GM12878 (cell line): ENCODE measurements around the gene NUP214. TPM values are rescaled to one million over a fixed set of nuclear protein-coding genes. Genes with fewer than 3 reads are reported as not detected.

Source experiments
- ATAC-seq: fragments of 200-7000 bp; cut with Tn5 transposase; 3 replicates; pipeline ENCODE4 v1.9.1; 2020; ENCODE audit warnings: mild to moderate bottlenecking, moderate library complexity
- BruUV-seq: library from RNA; stranded (reverse); fragments of 400-500 nt; replicated peaks from 2 replicates; lab custom pipeline; 2021; lab: Mats Ljungman, UMichigan
- CTCF ChIA-PET: fragments of 300-600 bp; sonication (Branson Sonifier 250); formaldehyde crosslinking; extraction: SDS; loops from one replicate; lab custom pipeline; 2021; ENCODE audit warnings: inconsistent platforms; lab: Yijun Ruan, JAX
- POLR2A ChIA-PET: fragments of 350-600 bp; formaldehyde crosslinking; extraction: SDS; loops from one replicate; lab custom pipeline; 2021; ENCODE audit warnings: inconsistent platforms; lab: Charles Lee
- RAD21 ChIA-PET: fragments of 300-600 bp; sonication (Branson Sonifier 250); formaldehyde crosslinking; loops from one replicate; lab custom pipeline; 2023; ENCODE audit warnings: antibody characterized with exemption; ENCODE audit not compliant: unreplicated experiment; lab: Charles Lee
- SMC1A ChIA-PET: fragments of 300-600 bp; sonication (Branson Sonifier 250); formaldehyde crosslinking; loops from one replicate; lab custom pipeline; 2023; ENCODE audit not compliant: unreplicated experiment, uncharacterized antibody; lab: Charles Lee
- DNase-seq: peaks from one replicate; pipeline ENCODE4 v3.0.0-alpha.2; 2011; ENCODE audit warnings: low read depth, low spot score
- FAIRE-seq: peaks from 3 replicates; lab custom pipeline; 2011; peaks lifted over from hg19 to GRCh38; lab: Jason Lieb, UNC
- H2AFZ ChIP-seq: 2 replicates; pipeline ENCODE4 v1.6.0; 2011; ENCODE audit warnings: low read depth, low read length, control low read depth; ENCODE audit not compliant: control insufficient read depth
- H3K27ac ChIP-seq: 2 replicates; pipeline ENCODE4 v1.5.1; 2011; ENCODE audit warnings: control low read depth; ENCODE audit not compliant: control insufficient read depth, insufficient read depth
- H3K27me3 ChIP-seq, 2 experiments: replicated peaks in 1 of 2; 2 replicates each; pipeline versions ENCODE4 v1.6.0 to v1.6.1; 2011; ENCODE audit warnings: low read length in 1 of 2; ENCODE audit not compliant: control insufficient read depth in 2 of 2, insufficient read depth in 2 of 2
- H3K36me3 ChIP-seq, 2 experiments: 2 replicates each; pipeline ENCODE4 v1.5.1; 2011; ENCODE audit warnings: low read length in 1 of 2; ENCODE audit not compliant: control insufficient read depth in 2 of 2, insufficient read depth in 2 of 2
- H3K4me1 ChIP-seq: 2 replicates; pipeline ENCODE4 v1.6.1; 2011; ENCODE audit warnings: mild to moderate bottlenecking, low read length, moderate library complexity, mixed read lengths; ENCODE audit not compliant: control insufficient read depth, insufficient read depth
- H3K4me2 ChIP-seq: 2 replicates; pipeline ENCODE4 v1.6.0; 2011; ENCODE audit warnings: control low read depth; ENCODE audit not compliant: control insufficient read depth, insufficient read depth
- H3K4me3 ChIP-seq: fragments of 200-600 bp; sonication (generic); 2 replicates; pipeline ENCODE4 v1.5.1; 2016
- H3K79me2 ChIP-seq: 2 replicates; pipeline ENCODE4 v1.6.0; 2011; ENCODE audit warnings: low read length; ENCODE audit not compliant: control insufficient read depth, insufficient read depth
- H3K9ac ChIP-seq: 2 replicates; pipeline ENCODE4 v1.8.0; 2011; ENCODE audit warnings: low read length, control low read depth, mixed read lengths; ENCODE audit not compliant: control insufficient read depth, insufficient read depth
- H3K9me3 ChIP-seq: replicated peaks from 3 replicates; pipeline ENCODE4 v1.5.1; 2011; ENCODE audit warnings: mild to moderate bottlenecking, low read length; ENCODE audit not compliant: control insufficient read depth, insufficient read depth
- H4K20me1 ChIP-seq: 2 replicates; pipeline ENCODE4 v1.6.0; 2011; ENCODE audit not compliant: control insufficient read depth, insufficient read depth
- ASH2L ChIP-seq: fragments of 300-600, 200-600 bp; sonication (generic); IDR thresholded peaks from 2 replicates; pipeline ENCODE4 v1.6.1; 2017; ENCODE audit warnings: low read depth, mild to moderate bottlenecking, borderline replicate concordance
- BRCA1 ChIP-seq: IDR thresholded peaks from 2 replicates; pipeline ENCODE4 v1.6.1; 2011; ENCODE audit warnings: low read depth, low read length, improper control_type of control experiment
- EED ChIP-seq: sonication (generic); IDR thresholded peaks from 2 replicates; pipeline ENCODE4 v1.6.1; 2016; ENCODE audit warnings: antibody characterized with exemption, low read depth
- NFYB ChIP-seq: IDR thresholded peaks from 2 replicates; pipeline ENCODE4 v1.6.1; 2011; ENCODE audit warnings: low read depth, mild to moderate bottlenecking, low read length, improper control_type of control experiment, moderate library complexity; ENCODE audit not compliant: insufficient read depth
- POLR2AphosphoS5 ChIP-seq: IDR thresholded peaks from 2 replicates; pipeline ENCODE4 v1.6.1; 2011; ENCODE audit warnings: mild to moderate bottlenecking, low read length, inconsistent platforms
- RAD21 ChIP-seq: IDR thresholded peaks from 2 replicates; pipeline ENCODE4 v1.6.1; 2011; ENCODE audit warnings: mild to moderate bottlenecking, low read depth, low read length, moderate library complexity; ENCODE audit not compliant: insufficient read depth
- RFX5 ChIP-seq: IDR thresholded peaks from 2 replicates; pipeline ENCODE4 v1.6.1; 2011; ENCODE audit warnings: low read depth, low read length, improper control_type of control experiment
- SMAD1 ChIP-seq: fragments of 450-650 bp; IDR thresholded peaks from 2 replicates; pipeline ENCODE4 v1.6.1; 2018; ENCODE audit warnings: mild to moderate bottlenecking, low read depth; ENCODE audit not compliant: partially characterized antibody
- TCF3 ChIP-seq: IDR thresholded peaks from 2 replicates; pipeline ENCODE4 v1.6.1; 2012; ENCODE audit warnings: low read depth, mild to moderate bottlenecking, low read length, borderline replicate concordance; ENCODE audit not compliant: insufficient read depth
- ZNF622 ChIP-seq: fragments of 450-650 bp; IDR thresholded peaks from 2 replicates; pipeline ENCODE4 v1.6.1; 2017; ENCODE audit warnings: mild to moderate bottlenecking, inconsistent platforms
- WGBS: methylation state at CpG from one replicate; pipeline ENCODE4 v1.1.6; 2016; ENCODE audit warnings: low lambda C conversion rate; ENCODE audit not compliant: insufficient replicate concordance, insufficient coverage; ENCODE audit errors: missing lambda C conversion rate; 5-methylcytosine and 5-hydroxymethylcytosine counted together
- in situ Hi-C: fragments of 300-500 bp; cut with MboI; formaldehyde crosslinking; loops from 9 replicates; pipeline ENCODE4 v1.14.3; 2018; ENCODE audit warnings: mixed read lengths
- intact Hi-C: fragments of 100-400 bp; cut with micrococcal nuclease; formaldehyde crosslinking; loops from one replicate; pipeline ENCODE4 v1.14.2; 2022; ENCODE audit not compliant: unreplicated experiment
- polyA plus RNA-seq, 11 experiments: library from polyadenylated mRNA; depleted of rRNA in 4 of 11; unstranded in 6 of 11; stranded (reverse) in 5 of 11; fragments of >200 nt; fragmentation: Nextera tagmentation in 4 of 11; fragmentation: Illumina TruSeq in 1 of 11; extraction: Ambion mirVana in 4 of 11; extraction: Trizol in 1 of 11; gene quantifications; 1 replicate in 1 of 11; 2 replicates in 10 of 11; pipeline versions ENCODE4 v1.2.1 to v1.2.3, GENCODE V29; 2011 to 2016; ENCODE audit warnings: inconsistent platforms in 2 of 11, missing spikeins in 2 of 11, low read depth in 1 of 11
- total RNA-seq, 4 experiments: library from RNA; depleted of rRNA in 3 of 4; stranded (reverse); fragments of >200 nt in 3 of 4; fragmentation: Illumina TruSeq in 1 of 4; extraction: Trizol in 1 of 4; gene quantifications; 2 replicates each; pipeline versions ENCODE4 v1.2.1 to v1.2.3, GENCODE V29; 2013 to 2021
- TF ChIP-seq, protein P1 (sequence below): fragments of 450-650 bp; IDR thresholded peaks from 2 replicates; pipeline ENCODE4 v1.6.1; 2017; ENCODE audit warnings: mild to moderate bottlenecking, moderate library complexity
- TF ChIP-seq, protein P2 (sequence below): fragments of 450-650 bp; IDR thresholded peaks from 2 replicates; pipeline ENCODE4 v1.6.1; 2017; ENCODE audit warnings: mild to moderate bottlenecking, moderate library complexity
- TF ChIP-seq, protein P3 (sequence below): IDR thresholded peaks from 2 replicates; pipeline ENCODE4 v1.6.1; 2012; ENCODE audit warnings: low read depth, low read length, improper control_type of control experiment
- TF ChIP-seq, protein P4 (sequence below): IDR thresholded peaks from 2 replicates; pipeline ENCODE4 v1.6.1; 2011; ENCODE audit warnings: low read depth, mild to moderate bottlenecking, low read length, moderate library complexity, borderline replicate concordance; ENCODE audit errors: extremely low read depth

Gene NUP214
- total and polyA plus RNA-seq, 10 of the 15 experiments (the other 5 are each of a cell fraction or from before 2014, with no cell fraction given) = 11.7 to 53.8 (median 17.6) TPM

DNA sequence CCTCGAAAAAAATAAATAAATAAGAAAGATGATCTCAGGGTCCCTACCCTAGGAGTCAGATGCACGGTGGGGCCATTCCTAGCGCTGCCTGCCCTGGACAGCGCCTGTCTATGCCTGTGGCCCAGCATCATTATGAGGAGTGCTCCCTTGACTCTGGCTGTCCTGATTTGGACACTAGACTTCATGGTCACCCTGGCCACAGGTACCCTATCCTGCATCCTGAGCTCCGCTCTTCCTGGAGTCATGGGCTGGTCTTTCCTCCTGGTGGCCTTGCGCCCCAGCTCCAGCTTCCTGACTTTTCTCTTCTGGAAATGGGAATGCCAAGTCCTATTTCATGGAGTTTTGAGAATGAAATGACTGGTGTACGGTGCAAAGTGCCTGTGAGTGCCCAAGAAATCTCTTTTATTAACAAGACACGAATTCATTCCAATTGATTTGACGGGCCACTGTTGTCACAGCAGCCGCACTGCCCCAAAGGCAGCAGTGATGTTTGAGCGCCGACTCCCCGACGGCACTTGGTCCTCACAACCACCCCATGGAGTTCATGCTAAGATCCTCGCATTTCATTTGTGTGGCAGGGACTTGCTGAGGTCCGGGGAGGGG lies 29.6 kb upstream of the NUP214 start:
- H3K4me2 ChIP-seq = no peak overlapping the region
- DNase-seq (no peak), FAIRE-seq (no peak), ATAC-seq (no peak)
- no peaks in the 10 kb centered on the region for H3K9me3 ChIP-seq
- H3K4me1 ChIP-seq = no peaks in the 10 kb centered on the region; the same call in 1 of the 2 replicates
- H3K79me2 ChIP-seq = no peaks in the 10 kb centered on the region
- peaks cover 8 to 13% of the 10 kb centered on the region in 2 experiments; a peak in 3 of 4 replicates for H3K27me3 ChIP-seq
- ChIA-PET RAD21 (no interaction called here), SMC1A (no interaction called here), CTCF (no interaction called here), POLR2A (interaction anchor here (0.6 kb wide), 1 partner anchor 31 kb away, joined by 3 read pairs; no protein-coding TSS in a partner anchor)
- no peaks in the 10 kb centered on the region for H3K36me3 ChIP-seq
- no TSS peak for BruUV-seq
- in situ Hi-C loops = no loop called here
- no peak overlapping the region for H2AFZ ChIP-seq
- no peak overlapping the region for H3K9ac ChIP-seq
- 40% methylated on average over 16 of the region's 16 CpGs for WGBS
- no peak overlapping the region for H3K27ac ChIP-seq
- H3K4me3 ChIP-seq = no peak overlapping the region
- H4K20me1 ChIP-seq = no peaks in the 10 kb centered on the region
- intact Hi-C loops = no loop called here
- TF ChIP-seq, protein P1, sequence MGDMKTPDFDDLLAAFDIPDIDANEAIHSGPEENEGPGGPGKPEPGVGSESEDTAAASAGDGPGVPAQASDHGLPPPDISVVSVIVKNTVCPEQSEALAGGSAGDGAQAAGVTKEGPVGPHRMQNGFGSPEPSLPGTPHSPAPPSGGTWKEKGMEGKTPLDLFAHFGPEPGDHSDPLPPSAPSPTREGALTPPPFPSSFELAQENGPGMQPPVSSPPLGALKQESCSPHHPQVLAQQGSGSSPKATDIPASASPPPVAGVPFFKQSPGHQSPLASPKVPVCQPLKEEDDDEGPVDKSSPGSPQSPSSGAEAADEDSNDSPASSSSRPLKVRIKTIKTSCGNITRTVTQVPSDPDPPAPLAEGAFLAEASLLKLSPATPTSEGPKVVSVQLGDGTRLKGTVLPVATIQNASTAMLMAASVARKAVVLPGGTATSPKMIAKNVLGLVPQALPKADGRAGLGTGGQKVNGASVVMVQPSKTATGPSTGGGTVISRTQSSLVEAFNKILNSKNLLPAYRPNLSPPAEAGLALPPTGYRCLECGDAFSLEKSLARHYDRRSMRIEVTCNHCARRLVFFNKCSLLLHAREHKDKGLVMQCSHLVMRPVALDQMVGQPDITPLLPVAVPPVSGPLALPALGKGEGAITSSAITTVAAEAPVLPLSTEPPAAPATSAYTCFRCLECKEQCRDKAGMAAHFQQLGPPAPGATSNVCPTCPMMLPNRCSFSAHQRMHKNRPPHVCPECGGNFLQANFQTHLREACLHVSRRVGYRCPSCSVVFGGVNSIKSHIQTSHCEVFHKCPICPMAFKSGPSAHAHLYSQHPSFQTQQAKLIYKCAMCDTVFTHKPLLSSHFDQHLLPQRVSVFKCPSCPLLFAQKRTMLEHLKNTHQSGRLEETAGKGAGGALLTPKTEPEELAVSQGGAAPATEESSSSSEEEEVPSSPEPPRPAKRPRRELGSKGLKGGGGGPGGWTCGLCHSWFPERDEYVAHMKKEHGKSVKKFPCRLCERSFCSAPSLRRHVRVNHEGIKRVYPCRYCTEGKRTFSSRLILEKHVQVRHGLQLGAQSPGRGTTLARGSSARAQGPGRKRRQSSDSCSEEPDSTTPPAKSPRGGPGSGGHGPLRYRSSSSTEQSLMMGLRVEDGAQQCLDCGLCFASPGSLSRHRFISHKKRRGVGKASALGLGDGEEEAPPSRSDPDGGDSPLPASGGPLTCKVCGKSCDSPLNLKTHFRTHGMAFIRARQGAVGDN = no peak
- no peak for TF ChIP-seq POLR2AphosphoS5
- TF ChIP-seq, protein P2, sequence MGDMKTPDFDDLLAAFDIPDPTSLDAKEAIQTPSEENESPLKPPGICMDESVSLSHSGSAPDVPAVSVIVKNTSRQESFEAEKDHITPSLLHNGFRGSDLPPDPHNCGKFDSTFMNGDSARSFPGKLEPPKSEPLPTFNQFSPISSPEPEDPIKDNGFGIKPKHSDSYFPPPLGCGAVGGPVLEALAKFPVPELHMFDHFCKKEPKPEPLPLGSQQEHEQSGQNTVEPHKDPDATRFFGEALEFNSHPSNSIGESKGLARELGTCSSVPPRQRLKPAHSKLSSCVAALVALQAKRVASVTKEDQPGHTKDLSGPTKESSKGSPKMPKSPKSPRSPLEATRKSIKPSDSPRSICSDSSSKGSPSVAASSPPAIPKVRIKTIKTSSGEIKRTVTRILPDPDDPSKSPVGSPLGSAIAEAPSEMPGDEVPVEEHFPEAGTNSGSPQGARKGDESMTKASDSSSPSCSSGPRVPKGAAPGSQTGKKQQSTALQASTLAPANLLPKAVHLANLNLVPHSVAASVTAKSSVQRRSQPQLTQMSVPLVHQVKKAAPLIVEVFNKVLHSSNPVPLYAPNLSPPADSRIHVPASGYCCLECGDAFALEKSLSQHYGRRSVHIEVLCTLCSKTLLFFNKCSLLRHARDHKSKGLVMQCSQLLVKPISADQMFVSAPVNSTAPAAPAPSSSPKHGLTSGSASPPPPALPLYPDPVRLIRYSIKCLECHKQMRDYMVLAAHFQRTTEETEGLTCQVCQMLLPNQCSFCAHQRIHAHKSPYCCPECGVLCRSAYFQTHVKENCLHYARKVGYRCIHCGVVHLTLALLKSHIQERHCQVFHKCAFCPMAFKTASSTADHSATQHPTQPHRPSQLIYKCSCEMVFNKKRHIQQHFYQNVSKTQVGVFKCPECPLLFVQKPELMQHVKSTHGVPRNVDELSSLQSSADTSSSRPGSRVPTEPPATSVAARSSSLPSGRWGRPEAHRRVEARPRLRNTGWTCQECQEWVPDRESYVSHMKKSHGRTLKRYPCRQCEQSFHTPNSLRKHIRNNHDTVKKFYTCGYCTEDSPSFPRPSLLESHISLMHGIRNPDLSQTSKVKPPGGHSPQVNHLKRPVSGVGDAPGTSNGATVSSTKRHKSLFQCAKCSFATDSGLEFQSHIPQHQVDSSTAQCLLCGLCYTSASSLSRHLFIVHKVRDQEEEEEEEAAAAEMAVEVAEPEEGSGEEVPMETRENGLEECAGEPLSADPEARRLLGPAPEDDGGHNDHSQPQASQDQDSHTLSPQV = no peak
- no peak for TF ChIP-seq SMAD1
- TF ChIP-seq, protein P3, sequence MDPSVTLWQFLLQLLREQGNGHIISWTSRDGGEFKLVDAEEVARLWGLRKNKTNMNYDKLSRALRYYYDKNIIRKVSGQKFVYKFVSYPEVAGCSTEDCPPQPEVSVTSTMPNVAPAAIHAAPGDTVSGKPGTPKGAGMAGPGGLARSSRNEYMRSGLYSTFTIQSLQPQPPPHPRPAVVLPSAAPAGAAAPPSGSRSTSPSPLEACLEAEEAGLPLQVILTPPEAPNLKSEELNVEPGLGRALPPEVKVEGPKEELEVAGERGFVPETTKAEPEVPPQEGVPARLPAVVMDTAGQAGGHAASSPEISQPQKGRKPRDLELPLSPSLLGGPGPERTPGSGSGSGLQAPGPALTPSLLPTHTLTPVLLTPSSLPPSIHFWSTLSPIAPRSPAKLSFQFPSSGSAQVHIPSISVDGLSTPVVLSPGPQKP = no peak
- TF ChIP-seq, protein P4, sequence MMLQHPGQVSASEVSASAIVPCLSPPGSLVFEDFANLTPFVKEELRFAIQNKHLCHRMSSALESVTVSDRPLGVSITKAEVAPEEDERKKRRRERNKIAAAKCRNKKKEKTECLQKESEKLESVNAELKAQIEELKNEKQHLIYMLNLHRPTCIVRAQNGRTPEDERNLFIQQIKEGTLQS = no peak
- TF ChIP-seq RAD21 = no peak
- no peak for TF ChIP-seq BRCA1
- no peak for TF ChIP-seq TCF3
- TF ChIP-seq ZNF622 = no peak
- TF ChIP-seq NFYB = no peak
- TF ChIP-seq EED = no peak
- TF ChIP-seq ASH2L = no peak
- TF ChIP-seq RFX5 = no peak
